HepG2 (cell line): Measurements from ENCODE around the gene CNPY1. TPM values are rescaled to one million over a fixed set of nuclear protein-coding genes. Genes with fewer than 3 reads are reported as not detected.

ENCODE experiments used
- ATAC-seq: fragments of 200-7000 bp; cut with Tn5 transposase; 3 replicates; pipeline ENCODE4 v1.9.1; 2020; ENCODE audit warnings: mild to moderate bottlenecking, moderate library complexity
- BruUV-seq: library from RNA; stranded (reverse); fragments of 400-500 nt; replicated peaks from 2 replicates; lab custom pipeline; 2021; lab: Mats Ljungman, UMichigan
- CTCF ChIA-PET: fragments of 300-600 bp; formaldehyde crosslinking; extraction: SDS; loops from one replicate; lab custom pipeline; 2021; ENCODE audit warnings: low total read pairs, inconsistent platforms, low intra/inter-chr PET ratio; lab: Yijun Ruan, JAX
- POLR2A ChIA-PET: fragments of 350-600 bp; sonication (Branson Sonifier 250); formaldehyde crosslinking; loops from one replicate; lab custom pipeline; 2020; ENCODE audit warnings: antibody characterized with exemption, inconsistent platforms; lab: Yijun Ruan, JAX
- DNase-seq: peaks from one replicate; pipeline ENCODE4 v3.0.0-alpha.2; 2015; ENCODE audit warnings: low spot score
- FAIRE-seq: peaks from 3 replicates; lab custom pipeline; 2011; peaks lifted over from hg19 to GRCh38; lab: Jason Lieb, UNC
- H2AFZ ChIP-seq: one replicate; pipeline ENCODE4 v1.6.1; 2011; ENCODE audit warnings: low read length, inconsistent platforms
- H3K27ac ChIP-seq: fragments of 300-600 bp; 3 replicates; pipeline ENCODE4 v1.8.0; 2011; ENCODE audit warnings: mixed run types, mild to moderate bottlenecking, mixed read lengths, low read length, inconsistent platforms; ENCODE audit not compliant: insufficient read depth; ENCODE audit errors: extremely low read length
- H3K27me3 ChIP-seq, 2 experiments: fragments of 200-600 bp in 1 of 2; 2 replicates in 1 of 2; 3 replicates in 1 of 2; pipeline versions ENCODE4 v1.6.0 to v1.8.0; 2011; ENCODE audit warnings: low read length in 2 of 2, mild to moderate bottlenecking in 2 of 2, moderate library complexity in 2 of 2, inconsistent platforms in 1 of 2; ENCODE audit not compliant: insufficient read depth in 2 of 2, control insufficient read depth in 1 of 2
- H3K36me3 ChIP-seq, 2 experiments: fragments of 200-600 bp in 1 of 2; replicated peaks in 1 of 2; 2 replicates in 1 of 2; 3 replicates in 1 of 2; pipeline versions ENCODE4 v1.5.1 to v1.8.0; 2011; ENCODE audit warnings: low read length in 2 of 2, inconsistent platforms in 1 of 2; ENCODE audit not compliant: insufficient read depth in 2 of 2, control insufficient read depth in 1 of 2
- H3K4me1 ChIP-seq: 2 replicates; pipeline ENCODE4 v1.5.1; 2012; ENCODE audit warnings: low read length, inconsistent platforms; ENCODE audit not compliant: insufficient read depth
- H3K4me2 ChIP-seq: 2 replicates; pipeline ENCODE4 v1.6.0; 2011; ENCODE audit warnings: low read depth, low read length, inconsistent platforms
- H3K4me3 ChIP-seq, 3 experiments: fragments of 200-600 bp in 1 of 3; sonication (generic), shearing (Covaris generic) in 1 of 3; replicated peaks in 1 of 3; 2 replicates each; pipeline ENCODE4 v1.5.1; 2011 to 2016; ENCODE audit warnings: low read length in 3 of 3, inconsistent platforms in 2 of 3, low read depth in 2 of 3, mild to moderate bottlenecking in 2 of 3, control low read depth in 1 of 3, mixed read lengths in 1 of 3; ENCODE audit not compliant: insufficient read depth in 1 of 3
- H3K79me2 ChIP-seq: one replicate; pipeline ENCODE4 v1.6.1; 2011; ENCODE audit warnings: low read length, inconsistent platforms; ENCODE audit not compliant: insufficient read depth
- H3K9ac ChIP-seq: 2 replicates; pipeline ENCODE4 v1.6.0; 2011; ENCODE audit warnings: mild to moderate bottlenecking, low read depth, low read length, inconsistent platforms; ENCODE audit not compliant: insufficient read depth
- H3K9me3 ChIP-seq: 2 replicates; pipeline ENCODE4 v1.5.1; 2012; ENCODE audit warnings: mild to moderate bottlenecking, low read length
- H4K20me1 ChIP-seq: 2 replicates; pipeline ENCODE4 v1.6.0; 2011; ENCODE audit warnings: inconsistent platforms, mild to moderate bottlenecking, low read length, moderate library complexity; ENCODE audit not compliant: insufficient read depth
- CC2D1A ChIP-seq: sonication (generic); formaldehyde crosslinking; IDR thresholded peaks from 2 replicates; pipeline ENCODE4 v1.8.1; 2023; ENCODE audit warnings: mild to moderate bottlenecking, missing genetic modification reagents
- EZH2 ChIP-seq: conservative IDR thresholded peaks from 2 replicates; pipeline ENCODE4 v1.6.1; 2012; ENCODE audit warnings: mild to moderate bottlenecking, low read depth, low read length, moderate library complexity
- HNRNPLL ChIP-seq: fragments of 200-400 bp; formaldehyde crosslinking; IDR thresholded peaks from 2 replicates; pipeline ENCODE4 v1.6.1; 2017; ENCODE audit warnings: mild to moderate bottlenecking, low read depth, low read length; ENCODE audit not compliant: poor library complexity, severe bottlenecking
- SMC3 ChIP-seq: IDR thresholded peaks from 2 replicates; pipeline ENCODE4 v1.6.1; 2011; ENCODE audit warnings: low read length, improper control_type of control experiment
- SNAPC2 ChIP-seq: sonication (generic); formaldehyde crosslinking; IDR thresholded peaks from 2 replicates; pipeline ENCODE4 v1.8.1; 2022; ENCODE audit warnings: mild to moderate bottlenecking, missing genetic modification reagents
- ZNF143 ChIP-seq: sonication (generic); formaldehyde crosslinking; IDR thresholded peaks from 2 replicates; pipeline ENCODE4 v1.4.0; 2020; ENCODE audit warnings: missing genetic modification reagents
- ZNF513 ChIP-seq: sonication (generic); formaldehyde crosslinking; conservative IDR thresholded peaks from 2 replicates; pipeline ENCODE4 v1.5.0; 2020; ENCODE audit warnings: missing genetic modification reagents
- ZSCAN25 ChIP-seq: sonication (generic); formaldehyde crosslinking; IDR thresholded peaks from 2 replicates; pipeline ENCODE4 v1.8.0; 2022; ENCODE audit warnings: mild to moderate bottlenecking, missing genetic modification reagents
- WGBS: methylation state at CpG from one replicate; pipeline ENCODE4 v1.1.6; 2017; ENCODE audit warnings: low lambda C conversion rate; 5-methylcytosine and 5-hydroxymethylcytosine counted together
- in situ Hi-C: cut with HindIII; loops from 2 replicates; pipeline ENCODE4 v1.10.0; 2017; ENCODE audit warnings: low pct_unique_long_range_greater_than_20kb; ENCODE audit not compliant: extremely low pct_ligation_motif_present
- intact Hi-C: fragments of 100-400 bp; cut with micrococcal nuclease; formaldehyde crosslinking; loops from one replicate; pipeline ENCODE4 v1.10.0; 2022; ENCODE audit not compliant: unreplicated experiment
- polyA plus RNA-seq, 8 experiments: library from polyadenylated mRNA; depleted of rRNA in 3 of 8; stranded (reverse) in 7 of 8; unstranded in 1 of 8; fragments of >200 nt; fragmentation: Illumina TruSeq in 4 of 8; extraction: Trizol in 4 of 8; gene quantifications; 2 replicates each; pipeline versions ENCODE4 v1.2.1 to v1.2.3, GENCODE V29; 2011 to 2016; ENCODE audit warnings: low read depth in 4 of 8, missing spikeins in 1 of 8, mixed read lengths in 1 of 8; ENCODE audit not compliant: insufficient read depth in 1 of 8
- total RNA-seq, 5 experiments: library from RNA; depleted of rRNA; stranded (reverse); fragments of >200 nt; fragmentation: Illumina TruSeq; extraction: Trizol; gene quantifications; 2 replicates each; pipeline ENCODE4 v1.2.3, GENCODE V29; 2016; ENCODE audit warnings: low read depth in 1 of 5

Gene CNPY1
- total and polyA plus RNA-seq, 2 of the 13 experiments (the other 11 are each of a cell fraction or from before 2014, with no cell fraction given), result not detected

DNA sequence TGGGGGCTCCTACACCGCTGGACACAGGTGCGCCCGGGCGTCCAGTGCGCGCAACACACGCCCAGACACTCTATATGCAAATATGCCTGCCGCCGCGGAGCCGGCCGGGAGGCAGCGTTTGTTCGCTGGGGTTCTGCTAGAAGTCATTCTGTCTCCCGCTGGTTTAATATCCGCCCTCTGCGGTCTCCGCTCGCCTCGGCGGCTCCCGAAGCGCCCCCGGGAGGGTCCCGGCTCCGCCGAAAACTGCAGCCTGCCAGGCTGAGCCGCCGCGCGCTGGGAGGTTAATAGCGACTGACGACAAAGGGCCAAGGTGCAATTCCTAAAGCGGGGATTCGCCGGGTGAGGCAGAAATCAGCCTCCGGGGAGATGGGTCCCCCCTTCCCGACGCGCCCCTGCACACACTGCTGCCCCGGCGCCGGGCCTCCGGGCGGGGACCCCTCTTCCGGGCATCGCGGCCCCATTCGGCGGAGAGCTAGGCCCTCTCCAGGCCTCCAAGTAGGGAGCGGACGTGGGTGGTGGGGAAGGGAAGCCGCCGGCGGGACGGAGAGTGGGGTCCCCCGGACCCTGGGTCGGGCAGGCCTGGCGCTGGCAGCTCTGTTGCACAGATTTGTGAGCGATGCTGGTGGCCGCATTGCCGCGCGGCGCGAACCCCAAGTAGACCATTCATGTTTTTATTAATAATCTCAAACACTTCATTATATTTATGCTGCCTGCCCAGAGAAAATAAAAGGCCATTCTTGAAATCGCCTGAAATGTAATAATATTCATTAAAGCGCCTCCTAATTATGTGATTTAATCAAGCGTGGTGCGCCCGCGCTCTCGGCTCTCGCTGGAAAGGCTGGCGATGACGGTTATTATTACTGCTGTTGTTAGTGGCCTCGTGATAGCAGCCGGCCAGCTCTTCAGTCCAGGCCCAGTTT lies 79.3 kb downstream of the CNPY1 start:
- BruUV-seq, result no TSS peak
- peak; percentile 47; the same call in 1 of the 2 replicates for TF ChIP-seq ZNF143 (CRISPR knock-in tag)
- no peak for TF ChIP-seq SMC3
- peak; percentile 24 for TF ChIP-seq HNRNPLL
- 0 out of 2 replicates have a peak, but pooled peaks have one; percentile 44 for TF ChIP-seq SNAPC2 (CRISPR knock-in tag)
- no peak for TF ChIP-seq CC2D1A (CRISPR knock-in tag)
- TF ChIP-seq ZSCAN25, result 0 out of 2 replicates have a peak, but pooled peaks have one; percentile 38
- TF ChIP-seq ZNF513 (CRISPR knock-in tag), result no peak
- 0 out of 2 replicates have a peak, but pooled peaks have one; percentile 70 for TF ChIP-seq EZH2
- TF ChIP-seq, all 625 proteins: peak for 5
- ATAC-seq (peak; percentile 85), FAIRE-seq (no peak), DNase-seq (peak; percentile 5)
- Histone ChIP-seq H3K27me3 (peaks cover 20 to 89% of the 10 kb centered on the region in 2 experiments), H4K20me1 (peaks cover 4% of the 10 kb centered on the region; the same call in 1 of the 2 replicates), H3K4me3 (peak overlapping the region in 2 of 3 experiments; percentile 37 to 55; a peak in 3 of 6 replicates), H3K79me2 (no peaks in the 10 kb centered on the region), H3K4me1 (no peaks in the 10 kb centered on the region), H3K27ac (no peak overlapping the region), H3K36me3 (no peaks in the 10 kb centered on the region), H2AFZ (no peak overlapping the region), H3K9me3 (no peaks in the 10 kb centered on the region), H3K4me2 (peak overlapping the region; percentile 56), H3K9ac (no peak overlapping the region)
- POLR2A ChIA-PET, result no interaction called here
- in situ Hi-C loops (no loop called here), intact Hi-C loops (no loop called here)
- 45% methylated on average over 31 of the region's 78 CpGs for WGBS
- CTCF ChIA-PET, result no interaction called here
